K562 (cell line): ENCODE results near the gene PDGFA. TPM values are rescaled to one million over a fixed set of nuclear protein-coding genes. Genes with fewer than 3 reads are reported as not detected.

ENCODE experiments used
- ATAC-seq: fragments of 200-7000 bp; cut with Tn5 transposase; 3 replicates; pipeline ENCODE4 v1.9.1; 2020; ENCODE audit warnings: moderate library complexity
- BruUV-seq: library from RNA; stranded (reverse); fragments of 400-500 nt; replicated peaks from 2 replicates; lab custom pipeline; 2021; lab: Mats Ljungman, UMichigan
- CTCF ChIA-PET: fragments of 300-600 bp; formaldehyde crosslinking; extraction: SDS; loops from one replicate; lab custom pipeline; 2021; ENCODE audit warnings: low intra/inter-chr PET ratio; lab: Yijun Ruan, JAX
- POLR2A ChIA-PET: fragments of 300-600, 350-650 bp; sonication (Branson Sonifier 250); formaldehyde crosslinking; extraction: SDS; loops from one replicate; lab custom pipeline; 2021; ENCODE audit warnings: antibody characterized with exemption, inconsistent platforms; lab: Yijun Ruan, JAX
- DNase-seq, 4 experiments: peaks; one replicate each; pipeline versions ENCODE4 v3.0.0 to v3.0.0-alpha.2; 2011 to 2018; ENCODE audit warnings: low spot score in 3 of 4, mixed read lengths in 3 of 4; ENCODE audit errors: extremely low read depth in 1 of 4
- FAIRE-seq: peaks from 2 replicates; lab custom pipeline; 2011; peaks lifted over from hg19 to GRCh38; lab: Jason Lieb, UNC
- H2AFZ ChIP-seq: 2 replicates; pipeline ENCODE4 v1.6.0; 2011; ENCODE audit warnings: low read depth, low read length, control low read depth, inconsistent platforms
- H3K27ac ChIP-seq: fragments of 200-600 bp; 3 replicates; pipeline ENCODE4 v1.8.0; 2011; ENCODE audit warnings: low read depth, mild to moderate bottlenecking, control low read depth, inconsistent platforms, low read length, moderate library complexity, mixed read lengths; ENCODE audit errors: extremely low read depth
- H3K27me3 ChIP-seq, 2 experiments: fragments of 300-600 bp in 1 of 2; 2 replicates in 1 of 2; 3 replicates in 1 of 2; pipeline versions ENCODE4 v1.6.0 to v1.8.0; 2011; ENCODE audit warnings: inconsistent platforms in 2 of 2, low read length in 2 of 2, mild to moderate bottlenecking in 1 of 2, mixed read lengths in 1 of 2, moderate library complexity in 1 of 2; ENCODE audit not compliant: control insufficient read depth in 2 of 2, insufficient read depth in 2 of 2
- H3K36me3 ChIP-seq: fragments of 300-600 bp; 3 replicates; pipeline ENCODE4 v1.8.0; 2011; ENCODE audit warnings: mild to moderate bottlenecking, low read length, inconsistent platforms; ENCODE audit not compliant: control insufficient read depth, insufficient read depth
- H3K4me1 ChIP-seq, 2 experiments: fragments of 200-600 bp in 1 of 2; replicated peaks in 1 of 2; 2 replicates in 1 of 2; 3 replicates in 1 of 2; pipeline versions ENCODE4 v1.5.1 to v1.8.0; 2011; ENCODE audit warnings: inconsistent platforms in 2 of 2, low read length in 2 of 2, mild to moderate bottlenecking in 1 of 2, mixed read lengths in 1 of 2, moderate library complexity in 1 of 2; ENCODE audit not compliant: control insufficient read depth in 2 of 2, insufficient read depth in 2 of 2
- H3K4me2 ChIP-seq: 2 replicates; pipeline ENCODE4 v1.6.1; 2011; ENCODE audit warnings: low read length, control low read depth, inconsistent platforms, mixed read lengths; ENCODE audit not compliant: insufficient read depth
- H3K4me3 ChIP-seq: fragments of 200-600 bp; sonication (generic), shearing (Covaris generic); 2 replicates; pipeline ENCODE4 v1.5.1; 2016; ENCODE audit warnings: control low read depth, inconsistent platforms
- H3K79me2 ChIP-seq: fragments of 200-600 bp; 3 replicates; pipeline ENCODE4 v1.8.0; 2011; ENCODE audit warnings: low read length, inconsistent platforms; ENCODE audit not compliant: control insufficient read depth, insufficient read depth
- H3K9ac ChIP-seq, 2 experiments: 2 replicates each; pipeline versions ENCODE4 v1.6.0 to v1.6.1; 2011; ENCODE audit warnings: low read depth in 2 of 2, low read length in 2 of 2, control low read depth in 1 of 2, inconsistent platforms in 1 of 2, mild to moderate bottlenecking in 1 of 2, mixed read lengths in 1 of 2; ENCODE audit not compliant: insufficient read depth in 1 of 2
- H3K9me1 ChIP-seq: one replicate; pipeline ENCODE4 v1.6.0; 2011; ENCODE audit warnings: inconsistent platforms, mild to moderate bottlenecking, low read length, moderate library complexity; ENCODE audit not compliant: control insufficient read depth, insufficient read depth
- H3K9me3 ChIP-seq: replicated peaks from 2 replicates; pipeline ENCODE4 v1.5.1; 2011; ENCODE audit warnings: low read depth, low read length, inconsistent platforms; ENCODE audit not compliant: control insufficient read depth, insufficient read depth
- H4K20me1 ChIP-seq: replicated peaks from 2 replicates; pipeline ENCODE4 v1.6.1; 2011; ENCODE audit warnings: low read length, inconsistent platforms, mixed read lengths; ENCODE audit not compliant: control insufficient read depth, insufficient read depth
- GATAD2A ChIP-seq: fragments of 450-650 bp; IDR thresholded peaks from 2 replicates; pipeline ENCODE4 v1.6.1; 2017
- GTF2A2 ChIP-seq: IDR thresholded peaks from 2 replicates; pipeline ENCODE4 v1.6.1; 2016; ENCODE audit warnings: mild to moderate bottlenecking, missing genetic modification characterization, missing compliant biosample characterization
- KAT2B ChIP-seq: IDR thresholded peaks from one replicate; pipeline ENCODE4 v1.6.1; 2012; ENCODE audit warnings: low read depth, mild to moderate bottlenecking, control low read depth, inconsistent platforms, low read length, moderate library complexity
- MIER1 ChIP-seq: fragments of 450-650 bp; IDR thresholded peaks from 2 replicates; pipeline ENCODE4 v1.6.1; 2016; ENCODE audit warnings: antibody characterized with exemption, mild to moderate bottlenecking, low read depth
- SMARCC2 ChIP-seq: fragments of 450-650 bp; IDR thresholded peaks from 2 replicates; pipeline ENCODE4 v1.6.1; 2017; ENCODE audit warnings: antibody characterized with exemption, moderate library complexity, mild to moderate bottlenecking, low read depth
- SRSF7 ChIP-seq: fragments of 200-400 bp; formaldehyde crosslinking; optimal IDR thresholded peaks from 2 replicates; pipeline ENCODE3; 2017; ENCODE audit warnings: mild to moderate bottlenecking, low read depth, low read length
- ZNF316 ChIP-seq: fragments of 450-650 bp; IDR thresholded peaks from 2 replicates; pipeline ENCODE4 v1.6.1; 2016
- ZNF395 ChIP-seq: fragments of 200-800 bp; sonication (Bioruptor generic); IDR thresholded peaks from 2 replicates; pipeline ENCODE4 v1.6.1; 2017; ENCODE audit warnings: missing genetic modification characterization, missing compliant biosample characterization
- WGBS: fragments of 100-300 bp; shearing (Covaris generic); methylation state at CpG from one replicate; pipeline ENCODE4 v1.1.6; 2016; ENCODE audit warnings: low coverage, mixed read lengths; ENCODE audit not compliant: insufficient coverage; ENCODE audit errors: missing lambda C conversion rate; 5-methylcytosine and 5-hydroxymethylcytosine counted together
- in situ Hi-C: fragments of 300-500 bp; cut with MboI; formaldehyde crosslinking; loops from 4 replicates; pipeline ENCODE4 v1.15.0; 2018; ENCODE audit warnings: inconsistent platforms, mixed read lengths
- intact Hi-C: fragments of 100-400 bp; cut with micrococcal nuclease; formaldehyde crosslinking; loops from 2 replicates; pipeline ENCODE4 v1.14.2; 2022
- polyA plus RNA-seq, 8 experiments: library from polyadenylated mRNA; depleted of rRNA in 4 of 8; stranded (reverse) in 5 of 8; unstranded in 3 of 8; fragments of >200 nt; fragmentation: Nextera tagmentation in 2 of 8; fragmentation: Illumina TruSeq in 1 of 8; extraction: Ambion mirVana in 2 of 8; extraction: Trizol in 1 of 8; gene quantifications; 2 replicates each; pipeline versions ENCODE4 v1.2.1 to v1.2.3, GENCODE V29; 2011 to 2014; ENCODE audit warnings: inconsistent platforms in 1 of 8, missing spikeins in 1 of 8
- total RNA-seq, 7 experiments: library from RNA; depleted of rRNA in 6 of 7; stranded (reverse); fragments of >200 nt in 6 of 7; fragmentation: Illumina TruSeq in 2 of 7; extraction: Trizol in 2 of 7; gene quantifications; 2 replicates each; pipeline versions ENCODE4 v1.2.1 to v1.2.3, GENCODE V29; 2011 to 2021; ENCODE audit warnings: low replicate concordance in 1 of 7

PDGFA gene
- total and polyA plus RNA-seq, 9 of the 15 experiments (the other 6 are each of a cell fraction or from before 2014, with no cell fraction given): 2.5 to 10.2 (median 4.6) TPM

DNA sequence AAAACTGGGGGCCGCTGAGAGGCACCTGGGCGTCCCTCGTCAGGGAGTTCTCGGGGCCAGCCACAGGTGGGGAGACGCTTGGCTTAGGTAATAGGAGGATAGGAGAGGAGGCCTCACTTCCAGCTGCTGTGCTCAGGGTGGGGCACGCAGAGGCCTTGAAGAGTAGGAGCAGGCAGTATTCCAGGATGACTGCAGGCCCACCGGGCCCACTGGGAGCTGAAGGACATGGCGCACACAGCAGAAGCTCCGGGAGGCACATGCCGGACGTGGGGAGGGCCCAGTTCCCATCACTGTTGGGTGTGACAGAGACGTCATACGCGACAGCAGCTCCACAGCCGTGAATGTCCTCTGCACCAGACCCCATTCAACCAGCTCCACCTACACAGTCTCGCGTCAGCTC, 22.0 kb upstream of the PDGFA start:
- no peak overlapping the region for H3K4me3 ChIP-seq
- ChIA-PET CTCF (no interaction called here), POLR2A (interaction anchor here (0.5 kb wide), 1 partner anchor 18 kb away, joined by 3 read pairs; no protein-coding TSS in a partner anchor)
- ATAC-seq (no peak), FAIRE-seq (no peak), DNase-seq (no peak)
- no peaks in the 10 kb centered on the region for H3K36me3 ChIP-seq
- TF ChIP-seq SRSF7: no peak
- TF ChIP-seq KAT2B: no peak
- TF ChIP-seq MIER1: no peak
- no peak for TF ChIP-seq GTF2A2 (tag)
- TF ChIP-seq ZNF395 (CRISPR knock-in tag): no peak
- TF ChIP-seq GATAD2A: no peak
- TF ChIP-seq SMARCC2: no peak
- TF ChIP-seq ZNF316: no peak
- H3K27me3 ChIP-seq: no peaks in the 10 kb centered on the region
- H3K4me1 ChIP-seq: peaks cover 5 to 56% of the 10 kb centered on the region in 2 experiments; a peak in 4 of 5 replicates
- intact Hi-C loops (no loop called here), in situ Hi-C loops (no loop called here)
- H3K4me2 ChIP-seq: no peak overlapping the region
- no TSS peak for BruUV-seq
- H3K9ac ChIP-seq: peak overlapping the region in 1 of 2 experiments; percentile 64; a peak in 1 of 4 replicates
- 66% methylated on average over 16 of the region's 17 CpGs for WGBS
- H3K27ac ChIP-seq: no peak overlapping the region
- H3K9me3 ChIP-seq: no peaks in the 10 kb centered on the region
- no peaks in the 10 kb centered on the region for H4K20me1 ChIP-seq
- H3K9me1 ChIP-seq: no peaks in the 10 kb centered on the region
- H3K79me2 ChIP-seq: no peaks in the 10 kb centered on the region
- no peak overlapping the region for H2AFZ ChIP-seq
